ENCODE results near the gene MRPL36.

Gene MRPL36

DNA sequence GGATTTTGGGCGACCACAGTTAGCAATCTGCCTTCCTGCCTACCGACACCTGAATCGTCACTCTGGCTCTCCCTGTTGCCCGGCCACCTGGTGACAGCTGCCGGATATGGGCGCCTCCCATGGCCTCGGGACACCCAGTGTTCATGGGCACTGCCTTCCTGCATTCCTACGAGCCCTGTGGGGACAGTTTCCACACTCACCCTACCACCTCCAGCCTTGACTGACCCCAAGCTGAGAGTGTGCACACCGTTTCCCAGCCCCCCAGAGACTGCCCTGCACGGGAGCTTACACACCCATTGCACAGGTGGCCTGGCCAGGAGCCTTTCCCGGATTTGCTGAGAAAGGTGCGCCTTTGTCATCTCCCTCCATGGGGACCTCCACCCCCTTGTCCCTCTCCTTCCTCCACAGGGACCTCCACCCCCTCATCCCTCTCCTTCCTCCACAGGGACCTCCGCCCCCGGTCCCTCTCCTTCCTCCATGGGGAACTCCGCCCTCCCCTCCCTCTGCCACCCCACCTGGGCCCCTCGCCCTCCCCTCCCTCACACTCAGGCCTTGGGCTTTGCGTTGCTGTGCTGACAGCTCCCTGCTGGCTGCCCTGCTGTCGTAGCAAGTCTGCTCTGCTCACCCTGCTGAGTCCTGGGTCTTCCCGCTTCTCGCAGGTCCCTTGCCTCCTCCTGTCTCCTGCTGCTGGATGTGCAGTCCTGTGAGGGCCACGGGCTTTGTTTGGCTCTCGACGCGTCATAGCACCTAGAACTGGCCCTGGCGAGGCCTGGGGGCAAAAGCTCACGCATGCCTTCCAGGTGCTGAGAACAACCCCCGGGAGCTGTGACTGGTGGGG, 48.4 kb downstream of the MRPL36 start:
- no peak for DNase-seq (ENCODE audit: low read depth in 1 of 2, low spot score in 1 of 2)

DNA sequence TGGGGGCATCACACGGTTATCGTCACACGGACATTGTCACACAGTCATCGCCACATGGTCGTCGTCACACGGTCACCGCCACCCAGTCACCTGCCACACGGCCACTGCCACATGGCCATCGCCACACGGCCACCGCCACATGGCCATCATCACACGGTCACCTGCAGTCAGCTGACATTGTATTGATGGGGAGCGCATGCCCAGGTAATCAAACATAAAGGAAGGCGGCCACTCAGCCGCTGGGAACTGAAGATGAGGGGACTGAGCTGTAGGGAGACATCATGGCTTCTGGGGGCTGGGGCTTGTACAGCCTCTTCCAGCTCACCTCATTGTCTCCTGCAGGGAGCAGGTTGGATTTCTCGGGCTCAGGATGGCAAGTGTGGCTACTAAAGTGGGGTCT, 49.2 kb downstream of the MRPL36 start:
- DNase-seq (ENCODE audit: low read depth in 1 of 2, low spot score in 1 of 2): no peak

DNA sequence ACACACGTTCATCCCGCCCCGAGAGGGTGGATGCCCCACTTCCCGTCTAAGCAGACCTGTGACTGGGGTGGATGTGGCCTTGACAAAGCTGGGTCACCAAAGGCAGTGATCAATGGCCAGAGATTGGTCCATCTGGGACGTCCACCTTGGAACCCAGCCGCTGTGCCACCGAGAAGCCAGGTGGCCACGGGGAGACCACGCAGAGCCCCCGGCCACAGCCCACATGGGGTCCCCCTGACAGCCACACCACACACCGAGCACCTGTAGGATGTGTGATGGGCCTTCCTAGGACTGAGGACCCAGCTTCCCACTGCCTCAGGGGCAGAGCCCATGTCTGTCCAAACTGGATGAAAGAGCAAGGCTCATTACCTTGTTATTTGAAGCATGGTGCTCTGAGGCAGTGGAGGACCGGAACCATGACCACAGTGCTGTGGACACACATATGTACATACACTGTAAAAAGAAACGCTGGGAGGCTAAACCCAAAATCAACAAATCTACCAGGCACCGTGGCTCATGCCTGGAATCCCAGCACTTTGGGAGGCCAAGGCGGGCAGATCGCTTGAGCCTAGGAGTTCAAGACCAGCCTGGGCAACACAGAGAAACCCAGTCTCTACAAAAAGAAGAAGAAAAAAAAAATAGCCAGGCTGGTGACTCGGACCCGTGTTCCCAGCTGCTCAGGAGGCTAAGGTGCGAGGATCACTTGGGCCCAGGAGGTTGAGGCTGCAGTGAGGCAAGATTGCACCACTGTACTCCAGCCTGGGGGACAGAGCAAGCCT, 50.1 kb downstream of the MRPL36 start:
- no peak for DNase-seq (ENCODE audit: low read depth in 1 of 2, low spot score in 1 of 2)

DNA sequence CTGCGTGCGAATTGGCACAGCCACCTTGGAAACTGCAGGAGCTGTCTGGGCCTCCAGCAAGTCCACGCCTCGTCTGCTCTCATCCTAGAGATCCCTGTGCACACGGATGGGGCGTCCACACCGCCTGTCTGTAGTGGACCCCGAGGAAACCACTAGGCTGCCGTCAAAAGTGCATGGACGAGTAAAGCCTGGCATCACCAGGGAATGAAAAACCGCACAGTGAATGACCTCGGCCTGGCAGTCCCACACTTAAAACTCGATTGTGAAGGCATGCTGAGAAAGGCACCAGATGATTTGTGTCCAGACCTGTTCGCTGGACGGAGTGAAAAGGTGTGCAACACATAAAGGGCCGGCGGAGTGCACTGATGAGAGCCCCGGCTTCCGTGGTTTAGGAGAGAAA, 50.8 kb downstream of the MRPL36 start:
- no peak for DNase-seq (ENCODE audit: low read depth in 1 of 2, low spot score in 1 of 2)

Measured in stimulated activated CD4-positive, alpha-beta T cell treated with anti-CD3 and anti-CD28 coated beads, Interleukin-15, amount 100 ng/mL, for 1 hour (primary cell).